ENCODE measurements around the gene ATP8B4. TPM values are rescaled to one million over a fixed set of nuclear protein-coding genes. Genes with fewer than 3 reads are reported as not detected.

Gene ATP8B4
- polyA plus RNA-seq, 1 of the 3 experiments (the other 2 are of a cell fraction) = 0.03 TPM

DNA sequence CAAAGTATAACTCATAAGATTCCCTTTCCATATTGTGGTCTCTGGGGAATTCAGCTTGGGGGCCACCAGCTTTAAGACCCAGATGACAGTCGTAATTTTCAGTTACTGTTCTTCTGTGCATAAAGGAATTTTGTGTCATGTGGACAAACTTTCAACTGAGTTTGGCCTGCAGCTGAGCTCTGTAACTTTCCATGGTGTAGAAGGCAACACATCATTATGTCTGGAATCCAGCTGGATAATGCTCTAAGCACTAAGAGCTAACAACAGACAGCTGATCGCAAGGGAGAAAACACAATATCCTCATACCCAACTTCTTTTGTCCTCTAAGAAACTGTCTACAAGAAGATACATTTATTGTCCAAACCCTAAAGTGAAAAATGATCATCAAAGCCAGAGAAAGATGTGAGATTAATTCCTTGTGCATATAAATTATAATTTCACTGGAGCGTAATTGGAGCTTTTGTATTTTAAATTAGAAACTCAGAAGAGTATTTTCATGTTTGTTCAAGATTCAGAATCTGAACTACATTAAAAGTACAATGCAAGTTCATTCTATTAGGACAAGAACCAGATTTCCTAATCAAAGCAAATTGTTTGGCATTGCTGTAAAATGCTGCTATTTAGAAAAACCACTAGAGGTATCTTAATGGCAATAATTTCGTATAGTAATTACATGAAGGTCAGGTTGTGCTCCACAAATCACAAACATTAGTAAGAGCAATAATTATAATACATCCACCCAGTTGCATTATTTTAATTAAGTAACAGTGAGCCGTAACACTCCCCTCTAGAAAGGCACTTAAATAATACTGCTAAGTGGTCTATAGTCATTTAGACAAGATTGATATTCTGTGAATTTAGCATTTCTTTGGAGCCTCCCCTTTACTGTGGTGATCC is 218.8 kb downstream of the ATP8B4 start:
- Histone ChIP-seq H3K4me1 (ENCODE audit: control insufficient read depth in 1 of 2, insufficient read depth in 2 of 2, low read depth in 1 of 2, low read length in 1 of 2) (no peaks in the 10 kb centered on the region; a peak in 1 of 4 replicates), H3K36me3 (replicated peaks in 1 of 2; ENCODE audit: control insufficient read depth in 1 of 2, insufficient read depth in 2 of 2, low read length in 1 of 2) (no peaks in the 10 kb centered on the region), H2AFZ (ENCODE audit: low read depth) (no peak overlapping the region), H4K20me1 (ENCODE audit: insufficient read depth) (no peaks in the 10 kb centered on the region), H3K79me2 (ENCODE audit: insufficient read depth) (no peaks in the 10 kb centered on the region), H3K9me3 (no peaks in the 10 kb centered on the region), H3K9me2 (no peaks in the 10 kb centered on the region), H3K27me3 (ENCODE audit: insufficient read depth) (no peaks in the 10 kb centered on the region), H3K4me3 (ENCODE audit: low read depth in 2 of 2, low read length in 1 of 2) (no peak overlapping the region), H3F3A (replicated peaks; ENCODE audit: insufficient read depth) (no peaks in the 10 kb centered on the region), H3K9ac (no peak overlapping the region), H3K4me2 (no peak overlapping the region), H3K27ac (ENCODE audit: low read depth in 2 of 2, low read length in 1 of 2) (no peak overlapping the region; a peak in 1 of 4 replicates)
- WGBS (ENCODE audit: low lambda C conversion rate) = 41% methylated on average over 5 of the region's 5 CpGs
- no peak for DNase-seq
- TF ChIP-seq, protein P1, sequence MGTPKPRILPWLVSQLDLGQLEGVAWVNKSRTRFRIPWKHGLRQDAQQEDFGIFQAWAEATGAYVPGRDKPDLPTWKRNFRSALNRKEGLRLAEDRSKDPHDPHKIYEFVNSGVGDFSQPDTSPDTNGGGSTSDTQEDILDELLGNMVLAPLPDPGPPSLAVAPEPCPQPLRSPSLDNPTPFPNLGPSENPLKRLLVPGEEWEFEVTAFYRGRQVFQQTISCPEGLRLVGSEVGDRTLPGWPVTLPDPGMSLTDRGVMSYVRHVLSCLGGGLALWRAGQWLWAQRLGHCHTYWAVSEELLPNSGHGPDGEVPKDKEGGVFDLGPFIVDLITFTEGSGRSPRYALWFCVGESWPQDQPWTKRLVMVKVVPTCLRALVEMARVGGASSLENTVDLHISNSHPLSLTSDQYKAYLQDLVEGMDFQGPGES (IDR thresholded peaks at IDR 0.05; ENCODE audit: low read depth, low read length) = no peak
- TF ChIP-seq, protein P2, sequence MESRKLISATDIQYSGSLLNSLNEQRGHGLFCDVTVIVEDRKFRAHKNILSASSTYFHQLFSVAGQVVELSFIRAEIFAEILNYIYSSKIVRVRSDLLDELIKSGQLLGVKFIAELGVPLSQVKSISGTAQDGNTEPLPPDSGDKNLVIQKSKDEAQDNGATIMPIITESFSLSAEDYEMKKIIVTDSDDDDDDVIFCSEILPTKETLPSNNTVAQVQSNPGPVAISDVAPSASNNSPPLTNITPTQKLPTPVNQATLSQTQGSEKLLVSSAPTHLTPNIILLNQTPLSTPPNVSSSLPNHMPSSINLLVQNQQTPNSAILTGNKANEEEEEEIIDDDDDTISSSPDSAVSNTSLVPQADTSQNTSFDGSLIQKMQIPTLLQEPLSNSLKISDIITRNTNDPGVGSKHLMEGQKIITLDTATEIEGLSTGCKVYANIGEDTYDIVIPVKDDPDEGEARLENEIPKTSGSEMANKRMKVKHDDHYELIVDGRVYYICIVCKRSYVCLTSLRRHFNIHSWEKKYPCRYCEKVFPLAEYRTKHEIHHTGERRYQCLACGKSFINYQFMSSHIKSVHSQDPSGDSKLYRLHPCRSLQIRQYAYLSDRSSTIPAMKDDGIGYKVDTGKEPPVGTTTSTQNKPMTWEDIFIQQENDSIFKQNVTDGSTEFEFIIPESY (IDR thresholded peaks at IDR 0.05; ENCODE audit: borderline replicate concordance, low read depth) = no peak
- TF ChIP-seq, protein P3, sequence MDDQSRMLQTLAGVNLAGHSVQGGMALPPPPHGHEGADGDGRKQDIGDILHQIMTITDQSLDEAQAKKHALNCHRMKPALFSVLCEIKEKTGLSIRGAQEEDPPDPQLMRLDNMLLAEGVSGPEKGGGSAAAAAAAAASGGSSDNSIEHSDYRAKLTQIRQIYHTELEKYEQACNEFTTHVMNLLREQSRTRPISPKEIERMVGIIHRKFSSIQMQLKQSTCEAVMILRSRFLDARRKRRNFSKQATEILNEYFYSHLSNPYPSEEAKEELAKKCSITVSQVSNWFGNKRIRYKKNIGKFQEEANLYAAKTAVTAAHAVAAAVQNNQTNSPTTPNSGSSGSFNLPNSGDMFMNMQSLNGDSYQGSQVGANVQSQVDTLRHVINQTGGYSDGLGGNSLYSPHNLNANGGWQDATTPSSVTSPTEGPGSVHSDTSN (IDR thresholded peaks at IDR 0.05) = no peak
- TF ChIP-seq ELF1 (IDR thresholded peaks at IDR 0.05) (no peak), JUND (IDR thresholded peaks at IDR 0.05) (no peak), CHD2 (IDR thresholded peaks at IDR 0.05; ENCODE audit: low read length, partially characterized antibody) (no peak), RXRA (IDR thresholded peaks at IDR 0.05; ENCODE audit: borderline replicate concordance, low read depth) (no peak), EZH2phosphoT487 (IDR thresholded peaks at IDR 0.05; ENCODE audit: borderline replicate concordance, low read depth) (no peak), FOXJ3 (CRISPR knock-in tag; IDR thresholded peaks at IDR 0.05) (no peak), SMC3 (IDR thresholded peaks at IDR 0.05; ENCODE audit: low read depth, low read length) (no peak), FOXM1 (IDR thresholded peaks at IDR 0.05; ENCODE audit: low read depth) (no peak), SIN3A (IDR thresholded peaks at IDR 0.05; ENCODE audit: borderline replicate concordance, low read depth, low read length) (no peak), POLR2AphosphoS5 (IDR thresholded peaks at IDR 0.05; ENCODE audit: low read depth, low read length) (no peak), TEAD4 (IDR thresholded peaks at IDR 0.05; ENCODE audit: borderline replicate concordance, insufficient read depth) (no peak), MXI1 (IDR thresholded peaks at IDR 0.05; ENCODE audit: low read depth, low read length) (no peak)
- TF ChIP-seq, protein P4, sequence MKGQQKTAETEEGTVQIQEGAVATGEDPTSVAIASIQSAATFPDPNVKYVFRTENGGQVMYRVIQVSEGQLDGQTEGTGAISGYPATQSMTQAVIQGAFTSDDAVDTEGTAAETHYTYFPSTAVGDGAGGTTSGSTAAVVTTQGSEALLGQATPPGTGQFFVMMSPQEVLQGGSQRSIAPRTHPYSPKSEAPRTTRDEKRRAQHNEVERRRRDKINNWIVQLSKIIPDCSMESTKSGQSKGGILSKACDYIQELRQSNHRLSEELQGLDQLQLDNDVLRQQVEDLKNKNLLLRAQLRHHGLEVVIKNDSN (IDR thresholded peaks at IDR 0.05; ENCODE audit: borderline replicate concordance, low read depth) = no peak
- TF ChIP-seq, protein P5, sequence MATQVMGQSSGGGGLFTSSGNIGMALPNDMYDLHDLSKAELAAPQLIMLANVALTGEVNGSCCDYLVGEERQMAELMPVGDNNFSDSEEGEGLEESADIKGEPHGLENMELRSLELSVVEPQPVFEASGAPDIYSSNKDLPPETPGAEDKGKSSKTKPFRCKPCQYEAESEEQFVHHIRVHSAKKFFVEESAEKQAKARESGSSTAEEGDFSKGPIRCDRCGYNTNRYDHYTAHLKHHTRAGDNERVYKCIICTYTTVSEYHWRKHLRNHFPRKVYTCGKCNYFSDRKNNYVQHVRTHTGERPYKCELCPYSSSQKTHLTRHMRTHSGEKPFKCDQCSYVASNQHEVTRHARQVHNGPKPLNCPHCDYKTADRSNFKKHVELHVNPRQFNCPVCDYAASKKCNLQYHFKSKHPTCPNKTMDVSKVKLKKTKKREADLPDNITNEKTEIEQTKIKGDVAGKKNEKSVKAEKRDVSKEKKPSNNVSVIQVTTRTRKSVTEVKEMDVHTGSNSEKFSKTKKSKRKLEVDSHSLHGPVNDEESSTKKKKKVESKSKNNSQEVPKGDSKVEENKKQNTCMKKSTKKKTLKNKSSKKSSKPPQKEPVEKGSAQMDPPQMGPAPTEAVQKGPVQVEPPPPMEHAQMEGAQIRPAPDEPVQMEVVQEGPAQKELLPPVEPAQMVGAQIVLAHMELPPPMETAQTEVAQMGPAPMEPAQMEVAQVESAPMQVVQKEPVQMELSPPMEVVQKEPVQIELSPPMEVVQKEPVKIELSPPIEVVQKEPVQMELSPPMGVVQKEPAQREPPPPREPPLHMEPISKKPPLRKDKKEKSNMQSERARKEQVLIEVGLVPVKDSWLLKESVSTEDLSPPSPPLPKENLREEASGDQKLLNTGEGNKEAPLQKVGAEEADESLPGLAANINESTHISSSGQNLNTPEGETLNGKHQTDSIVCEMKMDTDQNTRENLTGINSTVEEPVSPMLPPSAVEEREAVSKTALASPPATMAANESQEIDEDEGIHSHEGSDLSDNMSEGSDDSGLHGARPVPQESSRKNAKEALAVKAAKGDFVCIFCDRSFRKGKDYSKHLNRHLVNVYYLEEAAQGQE (IDR thresholded peaks at IDR 0.05; ENCODE audit: low read depth, low read length) = no peak
- TF ChIP-seq, protein P6, sequence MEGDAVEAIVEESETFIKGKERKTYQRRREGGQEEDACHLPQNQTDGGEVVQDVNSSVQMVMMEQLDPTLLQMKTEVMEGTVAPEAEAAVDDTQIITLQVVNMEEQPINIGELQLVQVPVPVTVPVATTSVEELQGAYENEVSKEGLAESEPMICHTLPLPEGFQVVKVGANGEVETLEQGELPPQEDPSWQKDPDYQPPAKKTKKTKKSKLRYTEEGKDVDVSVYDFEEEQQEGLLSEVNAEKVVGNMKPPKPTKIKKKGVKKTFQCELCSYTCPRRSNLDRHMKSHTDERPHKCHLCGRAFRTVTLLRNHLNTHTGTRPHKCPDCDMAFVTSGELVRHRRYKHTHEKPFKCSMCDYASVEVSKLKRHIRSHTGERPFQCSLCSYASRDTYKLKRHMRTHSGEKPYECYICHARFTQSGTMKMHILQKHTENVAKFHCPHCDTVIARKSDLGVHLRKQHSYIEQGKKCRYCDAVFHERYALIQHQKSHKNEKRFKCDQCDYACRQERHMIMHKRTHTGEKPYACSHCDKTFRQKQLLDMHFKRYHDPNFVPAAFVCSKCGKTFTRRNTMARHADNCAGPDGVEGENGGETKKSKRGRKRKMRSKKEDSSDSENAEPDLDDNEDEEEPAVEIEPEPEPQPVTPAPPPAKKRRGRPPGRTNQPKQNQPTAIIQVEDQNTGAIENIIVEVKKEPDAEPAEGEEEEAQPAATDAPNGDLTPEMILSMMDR (IDR thresholded peaks at IDR 0.05) = no peak
- CTCF ChIA-PET = interaction anchor here (1.0 to 4.7 kb wide), 4 partner anchors 10 to 664 kb away, joined by 3 to 24 read pairs (median 14); no protein-coding TSS in a partner anchor
- POLR2A ChIA-PET = no interaction called here

All from SK-N-SH (cell line).